Hematopoietic multipotent progenitor cell treated with erythropoietin and hydrocortisone succinate and interleukin-3 and kit ligand, for 15 days (in vitro differentiated cells): ENCODE results near the gene SUSD1.

Experiments used
- DNase-seq: peaks from one replicate; pipeline ENCODE4 v3.0.0-alpha.2; 2015; ENCODE audit warnings: low spot score

Gene SUSD1

DNA sequence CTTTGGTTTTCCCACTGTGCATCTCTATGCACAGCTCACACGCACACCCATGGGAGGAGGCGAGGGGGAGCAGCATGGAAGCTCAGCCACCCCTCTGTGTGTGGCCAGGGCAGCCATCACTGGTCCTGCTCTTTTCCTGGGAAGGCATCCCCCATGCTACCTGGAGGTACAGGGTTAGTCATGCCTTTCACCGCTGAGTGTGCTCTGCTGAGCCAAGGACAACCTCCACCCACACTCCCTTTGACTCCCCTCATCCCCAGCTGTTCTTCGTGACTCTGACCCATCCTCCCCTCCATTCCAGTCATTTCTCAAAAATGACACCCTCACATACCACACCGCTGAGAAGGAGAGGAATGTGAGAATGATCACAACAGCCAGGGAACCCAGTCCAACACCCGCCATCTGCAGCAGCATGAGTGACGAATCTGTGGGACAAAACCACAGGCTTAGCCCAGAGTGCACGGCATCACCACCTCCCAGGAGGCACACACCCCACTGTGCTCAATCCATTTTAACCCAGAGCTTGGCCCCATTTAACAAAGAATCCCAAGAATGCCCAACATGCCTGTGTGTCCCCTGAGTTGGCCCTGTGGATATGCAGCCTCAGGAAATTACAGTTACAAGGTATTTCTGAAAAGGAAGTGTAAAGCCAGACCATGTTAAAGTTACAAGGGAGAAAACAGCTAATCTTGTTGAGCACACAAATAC lies 133.4 kb downstream of the SUSD1 start:
- no peak for DNase-seq

DNA sequence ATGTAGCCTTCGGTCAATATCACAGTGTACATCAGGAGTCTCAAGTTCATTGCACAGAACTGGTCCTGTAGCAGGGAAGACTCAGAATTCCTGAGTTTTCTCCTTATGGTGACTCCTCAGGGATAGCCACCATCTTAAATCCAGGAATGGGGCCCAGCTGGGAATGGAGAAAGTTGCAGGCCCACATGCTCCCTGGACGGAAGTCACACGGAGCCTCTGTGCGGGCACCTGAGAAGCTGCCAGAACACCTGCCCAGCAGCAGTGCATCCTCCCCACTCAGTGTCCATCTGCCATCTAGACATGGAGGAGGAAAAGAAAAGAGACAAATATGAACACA lies 133.9 kb downstream of the SUSD1 start:
- DNase-seq: no peak

DNA sequence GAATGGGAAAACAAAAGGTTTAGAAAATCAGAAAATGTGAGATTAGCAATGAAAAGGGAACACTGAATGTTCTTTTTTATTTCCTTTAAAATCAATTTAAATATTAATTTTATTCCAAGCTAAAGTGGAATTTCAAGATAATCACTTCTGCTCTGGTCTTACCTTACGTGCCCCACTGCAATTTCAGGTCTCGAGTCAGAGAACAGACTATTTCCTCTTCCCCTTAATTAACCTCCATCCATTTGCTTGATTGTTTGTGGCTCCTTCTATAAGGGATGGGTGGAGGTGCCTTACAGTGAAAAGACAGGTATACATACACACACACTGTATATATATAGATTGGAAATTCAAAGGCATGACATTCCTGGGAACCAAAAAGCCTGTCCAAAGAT lies 137.1 kb downstream of the SUSD1 start:
- no peak for DNase-seq

DNA sequence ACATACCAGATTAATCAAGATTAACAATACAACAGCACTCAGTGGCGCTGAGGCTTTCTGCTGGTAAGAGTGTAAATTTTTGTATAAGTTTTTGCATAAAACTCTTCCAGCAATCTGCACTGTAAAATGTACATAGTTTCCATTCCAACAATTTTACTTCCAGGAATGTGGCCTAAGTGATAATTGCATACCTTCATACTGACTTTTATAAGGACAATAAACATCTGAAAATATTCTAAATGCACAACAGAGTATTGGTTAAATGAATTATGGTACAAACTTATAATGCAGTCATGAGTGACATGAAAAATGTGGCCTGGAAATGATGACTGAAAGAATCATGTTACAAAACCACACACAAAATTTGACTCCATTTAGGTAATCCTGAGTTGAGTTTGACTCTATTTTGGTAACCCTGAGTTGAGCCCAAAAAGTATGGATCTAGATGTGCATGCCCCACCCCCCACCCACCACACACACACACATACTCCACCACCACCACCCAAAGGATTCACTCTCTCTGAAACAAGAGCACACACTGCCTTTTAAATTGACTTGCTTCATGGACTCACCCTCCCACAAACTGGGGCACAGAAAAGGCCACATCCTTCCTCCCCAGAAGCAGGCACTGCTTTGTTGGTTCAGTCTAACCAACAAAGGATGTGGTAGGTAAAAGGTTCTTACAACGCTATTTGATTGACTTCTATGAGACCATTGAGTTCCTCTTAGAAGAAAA lies 137.6 kb downstream of the SUSD1 start:
- DNase-seq: no peak

DNA sequence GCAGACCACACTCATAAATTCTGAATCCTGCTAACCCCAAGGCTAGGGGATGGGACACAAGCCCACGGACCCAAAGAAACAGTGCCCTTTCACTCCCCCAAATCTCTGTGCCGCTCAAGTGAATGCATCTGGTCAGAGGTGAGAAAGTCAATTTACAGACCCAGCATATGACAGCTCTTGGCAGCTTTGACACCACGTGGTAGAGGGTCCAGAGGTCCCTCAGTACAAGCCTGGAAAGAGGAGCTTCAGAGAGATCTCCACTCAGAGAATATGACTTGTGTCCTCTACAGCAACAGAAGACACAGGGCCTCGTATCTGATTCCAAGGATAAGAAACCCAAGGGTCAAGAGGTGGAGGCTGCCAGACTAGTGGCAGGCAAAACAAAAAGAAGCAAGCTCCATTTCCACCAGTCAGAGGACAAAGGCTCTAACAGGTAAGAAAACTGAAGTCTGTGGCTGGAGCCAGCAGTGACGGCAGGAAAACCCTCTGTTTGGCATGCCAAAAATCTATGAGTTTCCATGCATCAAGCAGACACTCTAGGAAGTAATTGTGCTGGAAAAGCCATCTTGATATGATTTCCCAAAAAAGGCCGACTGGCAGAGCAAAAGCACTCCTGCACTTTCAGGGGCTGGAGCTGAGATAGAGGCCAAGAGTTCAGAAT lies 139.8 kb downstream of the SUSD1 start:
- DNase-seq: no peak

DNA sequence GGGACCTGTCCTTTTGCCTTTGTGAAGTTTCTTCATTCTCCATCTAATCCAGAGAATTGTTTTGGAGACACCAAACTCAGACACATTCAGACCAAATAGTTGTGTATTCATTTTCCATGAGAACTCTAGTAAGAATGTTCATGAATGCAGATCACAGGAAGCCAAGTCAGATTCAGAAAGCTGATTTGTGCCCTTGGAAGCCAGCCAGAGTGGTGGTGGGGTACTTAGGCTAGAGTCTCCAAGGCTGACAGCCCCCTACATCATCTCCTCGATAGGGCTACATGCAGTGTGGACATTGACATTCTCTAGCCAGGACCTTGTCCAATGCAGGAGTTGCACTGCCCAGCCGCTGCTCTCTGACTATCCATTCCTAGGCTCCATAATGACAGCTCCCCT lies 140.9 kb downstream of the SUSD1 start:
- no peak for DNase-seq

DNA sequence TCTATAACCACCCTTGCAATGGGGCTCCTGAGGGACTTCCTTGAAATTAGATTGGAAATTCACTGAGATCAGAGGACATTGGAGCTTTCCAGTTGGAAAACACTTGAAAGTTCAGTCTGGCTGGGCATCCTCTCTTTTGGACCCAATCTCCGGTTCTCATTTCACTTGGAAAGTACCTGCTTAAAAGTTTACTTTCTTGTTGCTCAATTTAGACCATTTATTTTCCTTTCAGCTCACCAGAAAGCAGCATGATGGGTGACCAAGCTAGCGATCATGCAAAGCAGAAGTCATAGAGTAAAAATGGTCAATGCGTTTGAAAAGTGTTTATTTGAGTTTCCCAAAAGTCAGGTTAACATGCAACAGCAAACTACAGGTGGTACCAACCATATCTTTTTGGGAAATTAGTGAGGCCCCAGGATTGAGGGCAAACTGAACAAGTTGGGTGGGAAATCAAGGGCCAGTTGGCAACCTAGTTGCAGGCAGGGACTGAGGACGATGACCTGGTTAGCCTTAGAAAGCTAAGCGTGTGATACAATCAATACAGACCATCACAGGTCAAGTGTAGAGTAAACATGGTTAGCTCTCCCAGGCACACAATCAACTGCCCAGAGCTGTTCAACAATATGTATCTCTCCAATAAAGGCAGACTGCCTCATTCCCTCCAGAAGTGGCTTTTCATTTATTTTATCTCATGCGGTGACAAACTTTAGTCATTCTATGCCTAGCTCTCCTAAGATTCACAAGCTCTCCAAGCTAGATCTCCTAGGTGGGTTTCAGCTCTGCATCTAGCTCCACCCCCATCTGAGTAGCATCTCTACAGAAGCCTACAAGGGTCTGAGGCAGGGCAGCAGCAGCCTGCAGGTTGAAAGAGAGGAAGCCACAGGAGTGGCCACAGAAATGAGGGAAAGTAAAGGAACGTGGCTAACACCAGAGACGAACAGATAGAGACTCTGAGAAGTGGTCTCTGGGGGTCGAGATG lies 141.6 kb downstream of the SUSD1 start:
- DNase-seq: no peak

DNA sequence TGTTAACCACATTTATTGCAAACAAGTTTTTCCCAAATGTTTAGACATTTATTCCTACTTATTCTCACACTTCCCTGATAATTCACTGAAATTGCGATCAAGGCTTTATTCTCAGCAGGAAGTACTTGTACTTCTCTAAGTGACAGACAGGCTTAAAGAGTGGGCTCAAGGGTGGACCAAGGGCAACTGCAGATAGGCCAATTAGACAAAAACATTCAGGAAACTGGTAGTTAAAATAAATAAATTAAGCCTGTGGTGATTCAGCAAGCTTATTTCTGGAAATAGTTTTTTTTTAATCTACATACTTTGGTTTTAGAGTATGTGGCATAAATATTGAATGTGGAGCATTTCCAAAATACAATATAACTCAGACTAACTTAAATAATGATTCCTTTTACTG lies 142.4 kb downstream of the SUSD1 start:
- no peak for DNase-seq

DNA sequence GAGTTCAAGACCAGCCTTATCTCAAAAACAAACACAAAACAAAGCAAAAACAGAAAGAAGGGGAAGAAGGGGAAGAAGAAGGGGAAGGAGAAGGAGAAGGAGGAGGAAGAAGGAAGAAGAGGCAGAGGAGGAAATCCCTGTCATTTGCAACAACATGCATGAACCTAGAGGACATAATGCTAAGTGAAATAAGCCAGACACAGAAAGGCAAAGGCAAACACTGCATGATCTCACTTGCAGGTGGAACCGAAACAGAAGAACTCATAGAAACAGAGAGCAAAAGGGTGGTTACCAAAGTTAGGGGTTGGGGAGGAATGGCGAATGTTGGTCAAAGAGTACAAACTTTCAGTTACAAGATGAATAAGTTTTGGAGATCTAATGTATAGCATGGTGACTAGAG lies 143.1 kb downstream of the SUSD1 start:
- DNase-seq: no peak

DNA sequence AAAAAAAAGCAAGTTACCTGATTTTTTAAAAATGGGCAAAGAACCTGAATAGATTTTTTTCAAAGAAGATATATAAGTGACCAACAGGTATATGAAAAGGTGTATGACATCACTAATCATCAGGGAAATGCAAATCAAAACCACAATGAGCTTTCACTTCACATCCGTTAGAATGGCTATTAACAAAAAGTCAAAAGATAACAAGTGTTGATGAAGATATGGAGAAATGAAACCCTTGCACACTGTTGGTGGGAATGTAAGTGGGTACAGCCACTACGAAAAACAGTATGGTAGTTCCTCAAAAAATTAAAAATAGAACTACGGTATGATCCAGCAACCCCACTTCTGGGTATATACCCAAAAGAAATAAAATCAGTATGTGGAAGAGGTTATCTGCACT lies 143.7 kb downstream of the SUSD1 start:
- no peak for DNase-seq

DNA sequence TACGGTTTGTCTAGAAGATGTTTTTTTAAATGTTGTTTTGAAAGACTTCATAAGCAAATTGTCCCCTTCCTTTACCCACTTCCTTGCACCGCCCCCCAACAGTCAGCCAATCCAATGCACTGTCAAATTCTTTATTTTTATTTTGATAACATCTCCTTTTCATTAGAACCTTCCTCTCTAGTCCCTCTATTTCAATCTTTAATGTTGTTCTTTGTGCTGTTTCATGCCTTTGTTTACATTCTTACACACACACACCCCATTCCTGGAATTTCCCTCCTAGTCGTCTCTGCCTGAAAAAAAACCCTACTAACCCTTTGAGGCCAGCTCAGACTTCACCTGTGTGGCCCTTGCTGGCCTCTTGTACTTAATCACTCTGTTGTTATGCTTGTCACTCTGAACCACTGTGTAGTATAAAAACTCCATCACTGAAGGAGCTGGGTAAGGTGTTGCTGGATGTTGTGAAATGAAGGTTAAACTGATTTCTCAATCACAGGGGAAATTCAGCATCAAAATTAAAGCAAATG lies 145.1 kb downstream of the SUSD1 start:
- DNase-seq: no peak

DNA sequence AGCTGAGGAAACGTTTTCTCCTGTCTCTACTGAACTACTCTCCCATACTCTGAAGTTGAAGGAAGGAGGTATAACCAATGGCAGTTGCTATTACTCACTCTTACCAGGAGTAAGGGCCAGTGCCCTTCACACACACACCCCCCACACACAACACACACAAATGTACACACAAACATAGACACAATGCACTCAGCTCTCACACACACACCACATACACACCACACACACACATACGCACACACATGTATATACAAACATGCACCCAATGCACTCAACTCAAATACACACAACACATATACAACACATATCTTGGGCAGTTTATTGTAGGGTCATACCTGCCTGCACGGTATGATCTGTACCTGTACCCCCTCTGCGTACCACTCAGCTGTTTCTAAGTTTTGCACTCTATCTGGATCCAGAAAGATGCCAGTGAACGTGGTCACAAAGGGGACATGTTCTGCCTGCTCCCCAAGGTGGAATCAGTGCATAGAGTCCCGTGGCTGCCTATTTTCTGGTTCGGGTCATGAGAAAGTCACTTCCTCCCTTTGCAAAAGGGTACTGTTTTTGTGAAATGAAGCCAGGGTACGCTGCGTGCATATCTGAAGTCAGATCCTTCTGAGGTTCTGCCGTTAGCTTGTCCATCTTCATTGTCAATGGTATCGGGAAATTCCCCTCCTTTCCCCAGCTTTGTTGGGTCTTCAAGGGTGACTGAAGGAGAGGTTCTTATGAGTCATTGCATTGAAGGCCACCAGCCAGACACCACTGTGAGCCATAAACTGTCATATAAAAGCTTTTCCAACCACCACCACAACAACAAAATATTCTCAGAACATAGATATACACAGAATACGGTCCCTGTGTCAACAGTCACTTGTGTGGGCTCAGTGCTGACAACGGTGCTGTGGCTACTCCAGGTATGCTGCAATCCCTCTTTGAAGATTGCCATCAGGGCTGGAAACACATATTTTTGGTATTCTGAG lies 146.6 kb downstream of the SUSD1 start:
- DNase-seq: no peak

DNA sequence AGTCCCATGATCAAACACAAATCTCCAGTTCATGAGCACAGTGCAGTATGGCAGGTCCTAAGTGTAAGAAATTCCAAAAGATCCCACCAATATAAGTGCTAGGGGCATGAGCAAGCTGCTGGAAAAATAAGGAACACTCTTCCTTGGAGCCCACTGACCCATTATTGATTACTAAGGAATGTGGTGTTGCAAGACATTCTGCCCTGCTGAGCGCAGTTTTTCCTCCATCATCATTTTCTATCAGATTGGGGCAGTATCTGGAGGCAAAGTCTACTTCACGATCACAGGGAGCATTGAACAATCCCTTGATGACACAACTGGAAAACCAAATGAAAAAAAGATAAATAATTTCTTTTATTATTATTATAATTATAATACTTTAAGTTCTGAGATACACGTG lies 149.2 kb downstream of the SUSD1 start:
- DNase-seq: no peak

DNA sequence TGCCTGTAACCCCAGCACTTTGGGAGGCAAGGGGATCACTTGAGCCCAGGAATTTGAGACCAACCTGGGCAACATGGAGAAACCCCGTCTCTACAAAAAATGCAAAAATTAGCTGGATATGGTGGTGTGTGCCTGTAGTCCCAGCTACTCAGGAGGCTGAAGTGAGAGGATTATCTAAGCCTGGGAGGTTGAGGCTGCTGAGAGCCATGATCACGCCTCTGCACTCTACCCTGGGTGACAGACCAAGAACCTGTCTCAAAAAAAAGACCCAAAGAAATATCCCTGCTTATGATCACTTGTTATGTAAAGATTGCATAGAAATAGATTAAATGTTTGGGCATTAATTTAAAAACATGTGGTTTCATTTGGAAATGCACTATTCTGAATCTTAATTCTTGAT lies 153.4 kb downstream of the SUSD1 start:
- no peak for DNase-seq

DNA sequence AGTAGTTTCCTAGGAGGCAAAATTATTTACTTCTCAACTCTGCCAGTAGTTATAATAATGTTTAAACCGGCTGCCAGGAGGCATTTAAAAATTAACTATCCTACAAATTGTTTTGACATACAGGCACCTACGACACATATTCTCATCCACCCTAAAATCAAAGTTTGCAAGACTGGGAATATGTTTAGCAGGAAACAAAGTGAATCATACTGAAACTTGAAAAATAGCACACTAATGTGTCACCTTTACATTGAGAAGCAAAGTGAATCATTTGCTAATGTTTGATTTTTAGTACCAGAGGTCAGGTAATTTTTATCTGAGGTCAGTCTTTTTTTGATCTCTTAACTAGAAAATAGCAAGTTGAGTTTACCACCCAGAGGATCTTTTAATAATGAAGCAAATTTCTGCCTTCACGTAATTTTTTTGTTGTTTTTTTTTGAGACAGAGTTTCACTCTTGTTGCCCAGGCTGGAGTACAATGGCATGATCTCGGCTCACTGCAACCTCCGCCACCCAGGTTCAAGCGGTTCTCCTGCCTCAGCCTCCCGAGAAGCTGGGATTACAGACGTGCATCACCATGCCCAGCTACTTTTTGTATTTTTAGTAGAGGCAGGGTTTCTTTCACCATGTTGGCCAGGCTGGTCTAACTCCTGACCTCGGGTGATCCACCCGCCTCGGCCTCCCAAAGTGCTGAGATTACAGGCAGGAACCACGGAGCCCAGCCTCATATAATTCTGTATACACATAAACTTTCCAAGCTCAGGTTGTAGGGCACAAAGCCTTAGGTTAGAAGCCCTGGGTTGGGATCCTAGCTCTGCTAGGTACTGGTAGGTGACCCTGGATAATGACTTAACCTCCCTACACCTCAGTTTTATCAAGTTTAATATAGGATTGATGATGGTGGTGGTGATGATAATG lies 154.2 kb downstream of the SUSD1 start:
- no peak for DNase-seq

DNA sequence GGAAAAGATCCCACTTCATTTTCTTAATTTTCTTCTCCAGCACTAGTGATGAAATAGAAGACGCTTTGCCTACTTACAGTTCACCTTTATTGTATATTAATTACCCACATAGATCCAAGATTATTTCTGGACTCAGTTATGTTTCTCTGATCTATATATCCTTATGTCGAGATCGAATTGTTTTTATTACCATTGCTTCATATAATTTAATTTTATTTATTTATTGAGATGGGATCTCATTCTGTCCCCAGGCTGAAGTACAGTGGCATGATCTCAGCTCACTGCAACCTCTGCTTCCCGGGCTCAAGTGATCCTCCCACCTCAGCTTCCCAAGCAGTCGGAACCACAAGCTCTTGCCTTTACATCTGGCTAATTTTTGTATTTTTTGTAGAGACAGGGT lies 157.2 kb downstream of the SUSD1 start:
- DNase-seq: no peak

DNA sequence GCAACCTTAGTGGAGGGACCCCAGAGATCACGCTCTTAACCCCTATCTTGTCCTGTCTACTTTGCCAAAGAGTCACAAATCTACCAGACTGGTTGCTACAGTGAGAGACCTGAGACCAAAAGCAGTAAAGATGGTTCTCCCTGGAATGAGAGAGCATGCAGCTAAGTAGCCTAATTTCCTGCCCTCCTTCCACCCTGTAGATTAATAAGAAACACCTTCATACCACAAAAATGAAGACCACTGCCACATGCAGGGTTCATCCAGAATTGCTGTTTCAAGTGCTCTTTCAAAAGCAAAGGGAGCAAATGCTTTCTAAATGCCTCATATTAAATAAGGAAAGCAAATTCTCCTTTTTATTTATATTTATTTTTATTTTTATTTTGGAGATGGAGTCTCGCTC lies 159.4 kb downstream of the SUSD1 start:
- DNase-seq: no peak

DNA sequence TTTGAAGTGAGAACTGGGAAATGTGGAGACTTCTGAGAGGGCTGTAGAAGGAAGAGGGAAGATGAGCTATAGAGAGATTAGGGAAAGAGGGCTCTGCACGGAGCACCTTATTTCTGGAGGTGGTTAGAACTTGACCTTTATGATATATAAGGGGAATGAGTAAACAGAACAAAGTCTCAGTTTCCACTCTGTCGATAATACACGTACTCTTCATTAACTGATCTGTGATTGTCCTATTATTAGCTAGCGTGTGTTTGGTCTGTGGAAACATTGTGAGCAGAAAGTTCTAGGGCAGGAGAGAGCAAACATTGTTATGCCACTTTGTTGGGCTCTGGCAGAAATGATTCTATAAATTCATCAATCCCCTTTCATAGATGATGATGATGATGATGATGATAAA lies 159.9 kb downstream of the SUSD1 start:
- DNase-seq: no peak

DNA sequence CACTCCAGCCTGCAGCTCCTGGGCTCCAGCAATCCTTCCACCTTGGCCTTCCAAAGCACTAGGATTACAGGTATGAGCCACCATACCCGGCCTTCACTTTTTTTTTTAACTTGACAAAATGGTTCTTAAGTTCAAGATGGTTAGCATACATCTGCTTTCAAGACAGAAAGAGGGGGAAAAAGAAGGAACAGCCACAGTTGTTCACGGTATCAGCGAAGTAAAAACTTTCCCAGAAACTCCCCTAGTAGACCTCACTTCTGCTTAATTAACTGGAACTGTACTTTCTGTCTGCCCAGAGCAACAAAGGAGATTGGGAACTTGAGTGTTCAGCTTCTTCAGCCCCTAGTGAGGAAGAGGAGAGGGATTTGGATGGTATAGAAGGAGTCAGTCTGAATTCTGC lies 161.8 kb downstream of the SUSD1 start:
- DNase-seq: no peak
